Epithelial cell of esophagus (primary cell): ENCODE results near the gene SCFD2.

Source experiments
- DNase-seq: peaks from one replicate; pipeline ENCODE4 v3.0.0; 2010; ENCODE audit warnings: low read depth
- H3K4me3 ChIP-seq: 2 replicates; pipeline ENCODE4 v1.5.1; 2011; ENCODE audit warnings: mild to moderate bottlenecking, low read length, control low read depth
- CTCF ChIP-seq: IDR thresholded peaks from 2 replicates; pipeline ENCODE4 v1.5.1; 2011; ENCODE audit warnings: low read depth, mild to moderate bottlenecking, low read length, control low read depth, inconsistent platforms; ENCODE audit not compliant: insufficient read depth; ENCODE audit errors: missing control alignments

The SCFD2 gene

GRCh38 chr4:52852711-52853110 lies 513.1 kb downstream of the SCFD2 start:
- H3K4me3 ChIP-seq = no peak overlapping the region
- DNase-seq = no peak
- no peak for TF ChIP-seq CTCF

- no peak overlapping the region for H3K4me3 ChIP-seq
- no peak for TF ChIP-seq CTCF
- no peak for DNase-seq
These were observed 513.8 kb downstream of the SCFD2 start for GRCh38 chr4:52852041-52852440.

- DNase-seq = no peak
- no peak overlapping the region for H3K4me3 ChIP-seq
- no peak for TF ChIP-seq CTCF
These were observed 515.3 kb downstream of the SCFD2 start for GRCh38 chr4:52850406-52851124.

GRCh38 chr4:52848254-52848653 lies 517.6 kb downstream of the SCFD2 start:
- no peak for TF ChIP-seq CTCF
- DNase-seq = peak; percentile 73
- H3K4me3 ChIP-seq = no peak overlapping the region

- H3K4me3 ChIP-seq = no peak overlapping the region
- TF ChIP-seq CTCF = no peak
- DNase-seq = no peak
These were observed 519.4 kb downstream of the SCFD2 start for GRCh38 chr4:52846502-52846901.

- H3K4me3 ChIP-seq = no peak overlapping the region
- TF ChIP-seq CTCF = no peak
- no peak for DNase-seq
These were observed 521.3 kb downstream of the SCFD2 start for GRCh38 chr4:52844596-52844995.

GRCh38 chr4:52843958-52844357 lies 521.9 kb downstream of the SCFD2 start:
- DNase-seq = no peak
- TF ChIP-seq CTCF = no peak
- H3K4me3 ChIP-seq = no peak overlapping the region
